OCI-LY7 (cell line): ENCODE measurements around the gene ME1.

Source experiments
- CTCF ChIP-seq: fragments of 200-600 bp; sonication (generic); conservative IDR thresholded peaks from 2 replicates; pipeline ENCODE4 v1.5.1; 2014; ENCODE audit warnings: mild to moderate bottlenecking, antibody characterized with exemption, low read length, moderate library complexity, mixed read lengths
- EZH2phosphoT487 ChIP-seq: fragments of 200-600 bp; sonication (generic); IDR thresholded peaks from 2 replicates; pipeline ENCODE4 v1.6.1; 2018; ENCODE audit warnings: low read depth, borderline replicate concordance, mild to moderate bottlenecking, mixed run types, antibody characterized with exemption, low read length, moderate library complexity, mixed read lengths

GRCh38 chr6:83369692-83370091, 61.2 kb downstream of the ME1 start:
- TF ChIP-seq CTCF = no peak
- TF ChIP-seq EZH2phosphoT487 = no peak
